Measurements from ENCODE around the gene ADAM23. TPM values are rescaled to one million over a fixed set of nuclear protein-coding genes. Genes with fewer than 3 reads are reported as not detected.

Gene ADAM23
- total and polyA plus RNA-seq, 2 donors from 2014 or later = 1.0 to 2.5 TPM

DNA sequence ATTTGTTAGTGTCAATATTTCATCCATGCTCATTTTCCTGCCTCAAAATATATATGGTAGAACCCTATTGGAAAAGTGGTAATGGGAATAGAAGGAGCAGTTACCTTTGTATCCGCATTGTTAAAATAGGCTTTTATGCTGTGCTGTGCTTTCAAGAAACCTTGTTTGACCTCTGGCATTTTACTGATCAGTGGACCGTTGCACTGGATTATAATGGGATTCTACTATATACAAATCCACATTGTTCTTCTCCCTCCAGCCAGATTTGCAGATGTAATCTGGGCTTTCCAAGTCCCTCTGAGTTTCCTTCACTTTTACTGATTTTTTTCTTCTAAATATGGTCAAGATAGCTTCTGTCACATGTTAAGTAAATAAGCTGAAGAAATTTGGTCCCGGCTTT, 175.7 kb downstream of the ADAM23 start:
- H3K27me3 ChIP-seq (ENCODE audit: control insufficient read depth, insufficient read depth, low read length) = no peaks in the 10 kb centered on the region
- H3K36me3 ChIP-seq (ENCODE audit: control insufficient read depth in 2 of 3, insufficient read depth in 3 of 3, low read length in 3 of 3) = no peaks in the 10 kb centered on the region
- H3K27ac ChIP-seq (ENCODE audit: low read depth in 2 of 2, low read length in 2 of 2) = no peak overlapping the region
- H3K9me3 ChIP-seq (ENCODE audit: control insufficient read depth in 2 of 3, insufficient read depth in 1 of 3, low read length in 3 of 3) = no peaks in the 10 kb centered on the region
- H3K9ac ChIP-seq (ENCODE audit: low read length in 3 of 3) = no peak overlapping the region
- FAIRE-seq = no peak
- peak in 1 of 5 donors; percentile 1 for DNase-seq
- no peaks in the 10 kb centered on the region for H3K4me1 ChIP-seq (ENCODE audit: control insufficient read depth in 2 of 3, insufficient read depth in 2 of 3, low read depth in 1 of 3, low read length in 3 of 3)
- TF ChIP-seq, protein P1, sequence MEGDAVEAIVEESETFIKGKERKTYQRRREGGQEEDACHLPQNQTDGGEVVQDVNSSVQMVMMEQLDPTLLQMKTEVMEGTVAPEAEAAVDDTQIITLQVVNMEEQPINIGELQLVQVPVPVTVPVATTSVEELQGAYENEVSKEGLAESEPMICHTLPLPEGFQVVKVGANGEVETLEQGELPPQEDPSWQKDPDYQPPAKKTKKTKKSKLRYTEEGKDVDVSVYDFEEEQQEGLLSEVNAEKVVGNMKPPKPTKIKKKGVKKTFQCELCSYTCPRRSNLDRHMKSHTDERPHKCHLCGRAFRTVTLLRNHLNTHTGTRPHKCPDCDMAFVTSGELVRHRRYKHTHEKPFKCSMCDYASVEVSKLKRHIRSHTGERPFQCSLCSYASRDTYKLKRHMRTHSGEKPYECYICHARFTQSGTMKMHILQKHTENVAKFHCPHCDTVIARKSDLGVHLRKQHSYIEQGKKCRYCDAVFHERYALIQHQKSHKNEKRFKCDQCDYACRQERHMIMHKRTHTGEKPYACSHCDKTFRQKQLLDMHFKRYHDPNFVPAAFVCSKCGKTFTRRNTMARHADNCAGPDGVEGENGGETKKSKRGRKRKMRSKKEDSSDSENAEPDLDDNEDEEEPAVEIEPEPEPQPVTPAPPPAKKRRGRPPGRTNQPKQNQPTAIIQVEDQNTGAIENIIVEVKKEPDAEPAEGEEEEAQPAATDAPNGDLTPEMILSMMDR (IDR thresholded peaks at IDR 0.05; ENCODE audit: borderline replicate concordance, extremely low read depth, insufficient read depth) = no peak
- intact Hi-C loops (cut with DNase I) = no loop called here
- H3K4me3 ChIP-seq (ENCODE audit: low read length in 3 of 3) = no peak overlapping the region

DNA sequence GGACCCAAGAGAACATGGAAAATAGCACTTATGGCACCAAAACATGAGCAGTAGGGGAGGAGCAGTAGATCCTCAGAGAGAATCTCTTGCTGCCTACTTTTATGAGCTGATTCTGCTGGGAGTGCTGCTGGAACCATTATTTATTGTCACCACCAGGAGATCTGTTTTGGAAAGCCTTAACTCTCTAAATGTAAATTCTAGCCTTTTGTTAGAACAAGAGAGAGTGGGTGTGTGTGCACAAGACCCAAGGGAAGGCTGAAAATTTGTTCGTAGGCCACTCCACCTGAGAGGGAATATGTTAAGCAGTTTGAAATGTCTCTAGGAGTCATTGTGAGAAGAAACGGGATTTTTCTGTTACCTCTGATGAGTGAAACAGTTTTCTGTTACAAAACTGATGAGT, 182.8 kb downstream of the ADAM23 start:
- intact Hi-C loops (cut with DNase I) = no loop called here
- TF ChIP-seq, protein P1 (IDR thresholded peaks at IDR 0.05; ENCODE audit: borderline replicate concordance, extremely low read depth, insufficient read depth) = no peak
- H3K4me3 ChIP-seq (ENCODE audit: low read length in 3 of 3) = no peak overlapping the region
- no peak for FAIRE-seq
- no peak for DNase-seq
- H3K36me3 ChIP-seq (ENCODE audit: control insufficient read depth in 2 of 3, insufficient read depth in 3 of 3, low read length in 3 of 3) = no peaks in the 10 kb centered on the region
- no peak overlapping the region for H3K9ac ChIP-seq (ENCODE audit: low read length in 3 of 3)
- H3K27ac ChIP-seq (ENCODE audit: low read depth in 2 of 2, low read length in 2 of 2) = no peak overlapping the region
- no peaks in the 10 kb centered on the region for H3K4me1 ChIP-seq (ENCODE audit: control insufficient read depth in 2 of 3, insufficient read depth in 2 of 3, low read depth in 1 of 3, low read length in 3 of 3)
- H3K9me3 ChIP-seq (ENCODE audit: control insufficient read depth in 2 of 3, insufficient read depth in 1 of 3, low read length in 3 of 3) = no peaks in the 10 kb centered on the region
- H3K27me3 ChIP-seq (ENCODE audit: control insufficient read depth, insufficient read depth, low read length) = no peaks in the 10 kb centered on the region

DNA sequence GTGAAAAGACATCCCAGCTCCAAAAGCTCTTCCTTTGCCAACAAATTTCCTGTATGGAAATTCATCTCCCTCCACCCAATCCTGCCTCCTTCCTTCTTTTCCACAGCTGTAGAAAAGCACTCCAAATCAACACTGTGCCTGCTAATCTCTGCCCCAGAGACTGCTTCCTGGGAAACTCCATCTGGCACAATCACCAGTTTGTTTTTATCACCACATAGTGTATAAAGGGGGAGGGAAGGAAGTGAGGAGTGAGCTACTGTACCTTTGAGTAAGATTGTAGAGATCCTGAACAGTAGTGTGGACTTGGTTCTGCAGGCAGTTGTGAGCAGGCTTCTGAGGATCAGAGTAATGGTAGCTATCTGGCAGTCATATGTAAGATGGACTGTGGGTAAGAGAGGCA, 184.3 kb downstream of the ADAM23 start:
- DNase-seq (no peak), FAIRE-seq (no peak)
- Histone ChIP-seq H3K9ac (ENCODE audit: low read length in 3 of 3) (no peak overlapping the region), H3K4me1 (ENCODE audit: control insufficient read depth in 2 of 3, insufficient read depth in 2 of 3, low read depth in 1 of 3, low read length in 3 of 3) (no peaks in the 10 kb centered on the region), H3K27ac (ENCODE audit: low read depth in 2 of 2, low read length in 2 of 2) (no peak overlapping the region), H3K9me3 (ENCODE audit: control insufficient read depth in 2 of 3, insufficient read depth in 1 of 3, low read length in 3 of 3) (no peaks in the 10 kb centered on the region), H3K4me3 (ENCODE audit: low read length in 3 of 3) (no peak overlapping the region), H3K27me3 (ENCODE audit: control insufficient read depth, insufficient read depth, low read length) (no peaks in the 10 kb centered on the region), H3K36me3 (ENCODE audit: control insufficient read depth in 2 of 3, insufficient read depth in 3 of 3, low read length in 3 of 3) (no peaks in the 10 kb centered on the region)
- intact Hi-C loops (cut with DNase I) = no loop called here
- TF ChIP-seq, protein P1 (IDR thresholded peaks at IDR 0.05; ENCODE audit: borderline replicate concordance, extremely low read depth, insufficient read depth) = no peak

DNA sequence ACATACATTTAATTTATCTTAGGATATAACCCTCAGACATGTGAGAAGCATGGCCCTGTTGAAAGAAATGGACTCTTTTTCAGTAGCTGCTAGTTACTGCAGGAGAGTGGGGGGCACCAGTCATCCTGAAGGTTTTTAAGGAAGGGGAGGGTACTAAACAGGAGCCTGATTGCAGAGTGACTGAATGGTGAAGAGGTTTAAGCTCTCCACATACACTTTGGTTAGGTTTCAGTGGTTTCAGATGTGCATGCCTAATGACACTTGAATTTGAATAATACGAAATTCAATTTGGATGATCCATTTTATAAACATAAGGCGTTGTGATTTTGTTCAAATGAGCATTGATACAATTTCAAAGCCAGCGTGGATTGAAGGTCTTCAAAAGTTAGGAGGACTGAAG, 188.0 kb downstream of the ADAM23 start:
- Histone ChIP-seq H3K9ac (ENCODE audit: low read length in 3 of 3) (no peak overlapping the region), H3K27me3 (ENCODE audit: control insufficient read depth, insufficient read depth, low read length) (no peaks in the 10 kb centered on the region), H3K4me3 (ENCODE audit: low read length in 3 of 3) (no peak overlapping the region), H3K36me3 (ENCODE audit: control insufficient read depth in 2 of 3, insufficient read depth in 3 of 3, low read length in 3 of 3) (no peaks in the 10 kb centered on the region), H3K27ac (ENCODE audit: low read depth in 2 of 2, low read length in 2 of 2) (no peak overlapping the region), H3K4me1 (ENCODE audit: control insufficient read depth in 2 of 3, insufficient read depth in 2 of 3, low read depth in 1 of 3, low read length in 3 of 3) (no peaks in the 10 kb centered on the region), H3K9me3 (ENCODE audit: control insufficient read depth in 2 of 3, insufficient read depth in 1 of 3, low read length in 3 of 3) (no peaks in the 10 kb centered on the region)
- DNase-seq (no peak), FAIRE-seq (no peak)
- TF ChIP-seq, protein P1 (IDR thresholded peaks at IDR 0.05; ENCODE audit: borderline replicate concordance, extremely low read depth, insufficient read depth) = no peak
- intact Hi-C loops (cut with DNase I) = no loop called here
